ENCODE measurements around the gene MOSPD3.
"Not testable (repeated sequence)": the region's sequence is repeated elsewhere in the genome, so short reads cannot be mapped to it uniquely, and the experiment has no call there.

Gene MOSPD3

GRCh38 chr7:100641463-100641859 lies 29.1 kb downstream of the MOSPD3 start, which contains the start of gene TFR2:
Gene TFR2 (minus strand): TSS chr7:100641552. CDS start chr7:100641509, 43 bp downstream.
- Histone ChIP-seq H3K4me1 (ENCODE audit: control insufficient read depth, insufficient read depth, low read length) (peaks cover 2% of the 10 kb centered on the region), H3K36me3 (ENCODE audit: control insufficient read depth, insufficient read depth, low read length) (peaks cover 2% of the 10 kb centered on the region), H3K27me3 (ENCODE audit: control insufficient read depth, insufficient read depth, low read length) (no peaks in the 10 kb centered on the region), H3K9me3 (ENCODE audit: control insufficient read depth, insufficient read depth, low read length) (no peaks in the 10 kb centered on the region), H3K4me3 (ENCODE audit: low read depth, low read length) (peak within 1 kb of the TSS; percentile 32), H3K9ac (ENCODE audit: low read depth, low read length) (no peak within 1 kb of the TSS)

GRCh38 chr7:100641860-100642533 lies 29.7 kb downstream of the MOSPD3 start:
- peaks cover 2% of the 10 kb centered on the region for H3K36me3 ChIP-seq (ENCODE audit: control insufficient read depth, insufficient read depth, low read length)
- H3K4me3 ChIP-seq (ENCODE audit: low read depth, low read length): peak overlapping the region; percentile 32
- H3K9me3 ChIP-seq (ENCODE audit: control insufficient read depth, insufficient read depth, low read length): no peaks in the 10 kb centered on the region
- H3K4me1 ChIP-seq (ENCODE audit: control insufficient read depth, insufficient read depth, low read length): peaks cover 2% of the 10 kb centered on the region
- no peak overlapping the region for H3K9ac ChIP-seq (ENCODE audit: low read depth, low read length)
- H3K27me3 ChIP-seq (ENCODE audit: control insufficient read depth, insufficient read depth, low read length): no peaks in the 10 kb centered on the region

- Histone ChIP-seq H3K36me3 (ENCODE audit: control insufficient read depth, insufficient read depth, low read length) (peaks cover 2% of the 10 kb centered on the region), H3K4me1 (ENCODE audit: control insufficient read depth, insufficient read depth, low read length) (peaks cover 4% of the 10 kb centered on the region), H3K4me3 (ENCODE audit: low read depth, low read length) (peak overlapping the region; percentile 32), H3K27me3 (ENCODE audit: control insufficient read depth, insufficient read depth, low read length) (no peaks in the 10 kb centered on the region), H3K9me3 (ENCODE audit: control insufficient read depth, insufficient read depth, low read length) (no peaks in the 10 kb centered on the region), H3K9ac (ENCODE audit: low read depth, low read length) (no peak overlapping the region)
Measured at GRCh38 chr7:100642534-100642907, 30.2 kb downstream of the MOSPD3 start.

- Histone ChIP-seq H3K9ac (ENCODE audit: low read depth, low read length) (no peak overlapping the region), H3K9me3 (ENCODE audit: control insufficient read depth, insufficient read depth, low read length) (no peaks in the 10 kb centered on the region), H3K27me3 (ENCODE audit: control insufficient read depth, insufficient read depth, low read length) (peaks cover 9% of the 10 kb centered on the region), H3K36me3 (ENCODE audit: control insufficient read depth, insufficient read depth, low read length) (no peaks in the 10 kb centered on the region), H3K4me3 (ENCODE audit: low read depth, low read length) (no peak overlapping the region), H3K4me1 (ENCODE audit: control insufficient read depth, insufficient read depth, low read length) (peaks cover 4% of the 10 kb centered on the region)
Measured at GRCh38 chr7:100649826-100650565, 37.7 kb downstream of the MOSPD3 start.

GRCh38 chr7:100654908-100655831 lies 42.8 kb downstream of the MOSPD3 start:
- Histone ChIP-seq H3K4me3 (ENCODE audit: low read depth, low read length) (peak overlapping the region; percentile 37), H3K9ac (ENCODE audit: low read depth, low read length) (no peak overlapping the region), H3K9me3 (ENCODE audit: control insufficient read depth, insufficient read depth, low read length) (no peaks in the 10 kb centered on the region), H3K36me3 (ENCODE audit: control insufficient read depth, insufficient read depth, low read length) (no peaks in the 10 kb centered on the region), H3K27me3 (ENCODE audit: control insufficient read depth, insufficient read depth, low read length) (peaks cover 36% of the 10 kb centered on the region), H3K4me1 (ENCODE audit: control insufficient read depth, insufficient read depth, low read length) (no peaks in the 10 kb centered on the region)

- H3K27me3 ChIP-seq (ENCODE audit: control insufficient read depth, insufficient read depth, low read length): peaks cover 36% of the 10 kb centered on the region
- H3K4me3 ChIP-seq (ENCODE audit: low read depth, low read length): peak within 1 kb of the TSS; percentile 37
- no peaks in the 10 kb centered on the region for H3K4me1 ChIP-seq (ENCODE audit: control insufficient read depth, insufficient read depth, low read length)
- no peaks in the 10 kb centered on the region for H3K9me3 ChIP-seq (ENCODE audit: control insufficient read depth, insufficient read depth, low read length)
- no peak within 1 kb of the TSS for H3K9ac ChIP-seq (ENCODE audit: low read depth, low read length)
- no peaks in the 10 kb centered on the region for H3K36me3 ChIP-seq (ENCODE audit: control insufficient read depth, insufficient read depth, low read length)
Measured at GRCh38 chr7:100655908-100656674, 43.8 kb downstream of the MOSPD3 start, which contains the start of gene ACTL6B. Gene ACTL6B (minus strand): TSS chr7:100656448. CDS start chr7:100656354, 94 bp downstream.

- not testable (repeated sequence) for H3K9ac ChIP-seq (ENCODE audit: low read depth, low read length); H3K4me3 ChIP-seq (ENCODE audit: low read depth, low read length); H3K9me3 ChIP-seq (ENCODE audit: control insufficient read depth, insufficient read depth, low read length); H3K36me3 ChIP-seq (ENCODE audit: control insufficient read depth, insufficient read depth, low read length); H3K4me1 ChIP-seq (ENCODE audit: control insufficient read depth, insufficient read depth, low read length)
- H3K27me3 ChIP-seq (ENCODE audit: control insufficient read depth, insufficient read depth, low read length): peaks cover 12% of the 10 kb centered on the region
Measured at GRCh38 chr7:100662194-100662776, 49.9 kb downstream of the MOSPD3 start.

Data from iPS-15b (cell line).